Stomach (tissue), 9 donors: Measurements from ENCODE around the gene COL6A3. TPM values are rescaled to one million over a fixed set of nuclear protein-coding genes. Genes with fewer than 3 reads are reported as not detected.

Experiments used
- DNase-seq, 2 donors: peaks; one replicate each; pipeline versions ENCODE4 v3.0.0 to v3.0.0-alpha.2; 2013 to 2019
- H3K27ac ChIP-seq, 5 donors: fragments of 200-600 bp in 4 of 5; sonication (generic) in 4 of 5; one replicate each; pipeline ENCODE4 v1.5.1; 2013 to 2019; ENCODE audit warnings: mild to moderate bottlenecking in 1 of 5, moderate library complexity in 1 of 5
- H3K27me3 ChIP-seq, 3 donors: fragments of 200-600 bp; sonication (generic); one replicate each; pipeline ENCODE4 v1.5.1; 2017 to 2019; ENCODE audit warnings: mixed run types in 1 of 3
- H3K36me3 ChIP-seq, 4 donors: fragments of 200-600 bp; sonication (generic); 1 replicate in 3 of 4; 2 replicates in 1 of 4; pipeline ENCODE4 v1.5.1; 2016 to 2019
- H3K4me1 ChIP-seq, 4 donors: fragments of 200-600 bp; sonication (generic); one replicate each; pipeline ENCODE4 v1.5.1; 2016 to 2019
- H3K4me3 ChIP-seq, 4 donors: fragments of 200-600 bp; sonication (generic) in 3 of 4; one replicate each; pipeline ENCODE4 v1.5.1; 2016 to 2019; ENCODE audit warnings: mild to moderate bottlenecking in 1 of 4
- H3K9me3 ChIP-seq, 4 donors: fragments of 200-600 bp; sonication (generic); one replicate each; pipeline ENCODE4 v1.5.1; 2016 to 2019
- EP300 ChIP-seq: sonication (generic); formaldehyde crosslinking; IDR thresholded peaks from one replicate; pipeline ENCODE4 v1.6.1; 2017; ENCODE audit warnings: antibody characterized with exemption
- POLR2A ChIP-seq, 4 donors: fragments of 450-650 bp; IDR thresholded peaks; one replicate each; pipeline ENCODE4 v1.6.1; 2016; ENCODE audit warnings: antibody characterized with exemption in 4 of 4, control low read depth in 2 of 4, mild to moderate bottlenecking in 1 of 4, moderate library complexity in 1 of 4
- POLR2AphosphoS5 ChIP-seq, 3 donors: sonication (generic); formaldehyde crosslinking; IDR thresholded peaks; one replicate each; pipeline ENCODE4 v1.6.1; 2016; ENCODE audit warnings: antibody characterized with exemption in 3 of 3
- WGBS, 5 donors: extraction: QIAGEN DNeasy Blood & Tissue Kit in 3 of 5; methylation state at CpG; one replicate each; pipeline versions ENCODE4 v1.1.5 to v1.1.7; 2013 to 2018; 5-methylcytosine and 5-hydroxymethylcytosine counted together
- intact Hi-C: fragments of 100-400 bp; cut with DNase I; formaldehyde crosslinking; loops from one replicate; pipeline ENCODE4 v1.15.1; 2023; ENCODE audit warnings: low total_unique reads
- polyA plus RNA-seq, 3 donors: library from polyadenylated mRNA; stranded (reverse); fragments of 200-250 nt; gene quantifications; one replicate each; pipeline ENCODE4 v1.2.3, GENCODE V29; 2013
- total RNA-seq, 5 donors: library from RNA; depleted of rRNA; stranded (reverse); fragments of >200 nt; gene quantifications; one replicate each; pipeline versions ENCODE4 v1.1.0 to v1.2.3, GENCODE V29; 2014 to 2016
- TF ChIP-seq, protein P1 (sequence below), 7 experiments: fragments of 450-650 bp in 4 of 7; fragments of 200-600 bp in 3 of 7; sonication (generic) in 3 of 7; IDR thresholded peaks; one replicate each; pipeline ENCODE4 v1.5.1; 2016 to 2019; ENCODE audit warnings: antibody characterized with exemption in 7 of 7, control low read depth in 2 of 7, mild to moderate bottlenecking in 1 of 7
- donor health status: healthy with polysubstance abuse.
- donor health status: Bipolar disorder and iron deficiency.
- donor health status: healthy.

The COL6A3 gene
- total and polyA plus RNA-seq, 8 donors: 9.3 to 411 (median 105) TPM

DNA sequence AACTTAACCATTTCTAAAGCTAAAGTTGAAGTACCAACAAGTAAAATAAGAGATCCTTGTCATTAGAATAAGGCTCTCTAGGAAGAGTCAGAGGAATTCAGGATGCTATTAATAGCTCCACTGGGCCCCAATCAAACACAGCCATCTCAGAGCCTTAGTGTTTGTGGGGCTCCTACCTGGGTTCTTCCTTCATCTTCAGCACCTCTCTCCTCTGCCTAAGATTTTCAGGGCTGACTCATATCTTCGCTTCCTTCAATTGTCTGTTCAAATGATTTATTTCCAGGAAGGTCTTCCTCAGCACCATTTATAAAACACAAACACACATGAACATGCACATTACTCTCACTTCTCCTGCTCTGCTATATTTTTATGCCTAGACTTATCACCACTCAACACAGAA lies 119.5 kb downstream of the COL6A3 start:
- Histone ChIP-seq H3K27ac (peak overlapping the region in 2 of 5 donors; percentile 3 to 21), H3K9me3 (no peaks in the 10 kb centered on the region), H3K36me3 (no peaks in the 10 kb centered on the region), H3K4me1 (peaks cover 0 to 50% (median 27%) of the 10 kb centered on the region in 4 donors), H3K4me3 (no peak overlapping the region), H3K27me3 (peaks cover 0 to 6% (median 0%) of the 10 kb centered on the region in 3 donors)
- intact Hi-C loops: no loop called here
- WGBS, 5 donors: 86 to 100% (median 96%) methylated on average over 1 of the region's 1 CpG
- no peak for DNase-seq
- TF ChIP-seq EP300: no peak
- TF ChIP-seq, protein P1, sequence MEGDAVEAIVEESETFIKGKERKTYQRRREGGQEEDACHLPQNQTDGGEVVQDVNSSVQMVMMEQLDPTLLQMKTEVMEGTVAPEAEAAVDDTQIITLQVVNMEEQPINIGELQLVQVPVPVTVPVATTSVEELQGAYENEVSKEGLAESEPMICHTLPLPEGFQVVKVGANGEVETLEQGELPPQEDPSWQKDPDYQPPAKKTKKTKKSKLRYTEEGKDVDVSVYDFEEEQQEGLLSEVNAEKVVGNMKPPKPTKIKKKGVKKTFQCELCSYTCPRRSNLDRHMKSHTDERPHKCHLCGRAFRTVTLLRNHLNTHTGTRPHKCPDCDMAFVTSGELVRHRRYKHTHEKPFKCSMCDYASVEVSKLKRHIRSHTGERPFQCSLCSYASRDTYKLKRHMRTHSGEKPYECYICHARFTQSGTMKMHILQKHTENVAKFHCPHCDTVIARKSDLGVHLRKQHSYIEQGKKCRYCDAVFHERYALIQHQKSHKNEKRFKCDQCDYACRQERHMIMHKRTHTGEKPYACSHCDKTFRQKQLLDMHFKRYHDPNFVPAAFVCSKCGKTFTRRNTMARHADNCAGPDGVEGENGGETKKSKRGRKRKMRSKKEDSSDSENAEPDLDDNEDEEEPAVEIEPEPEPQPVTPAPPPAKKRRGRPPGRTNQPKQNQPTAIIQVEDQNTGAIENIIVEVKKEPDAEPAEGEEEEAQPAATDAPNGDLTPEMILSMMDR (IDR thresholded peaks at IDR 0.05): no peak
- no peak for TF ChIP-seq POLR2AphosphoS5 (IDR thresholded peaks at IDR 0.05)
- TF ChIP-seq POLR2A (IDR thresholded peaks at IDR 0.05): no peak

DNA sequence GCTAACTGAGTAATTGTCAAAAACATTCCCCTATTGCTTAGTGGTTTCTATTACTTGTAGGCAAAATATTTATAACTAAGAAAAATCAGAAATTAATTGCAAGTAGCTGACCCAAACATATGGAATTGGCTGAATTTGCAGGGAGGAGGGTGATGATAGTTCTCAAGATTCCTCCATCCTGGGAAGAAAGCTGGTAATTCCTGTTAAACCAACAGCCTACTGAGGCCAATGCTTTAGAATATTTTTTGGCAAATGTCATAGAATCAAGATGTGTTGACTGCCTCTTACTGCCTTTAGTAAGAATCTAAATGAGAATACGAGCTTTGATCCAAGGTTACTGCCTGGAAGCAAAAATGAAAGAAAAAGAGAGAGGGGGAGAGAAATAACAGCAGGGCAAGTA lies 120.0 kb downstream of the COL6A3 start:
- Histone ChIP-seq H3K4me3 (no peak overlapping the region), H3K36me3 (no peaks in the 10 kb centered on the region), H3K9me3 (no peaks in the 10 kb centered on the region), H3K4me1 (peaks cover 0 to 52% (median 30%) of the 10 kb centered on the region in 4 donors), H3K27me3 (peaks cover 0 to 6% (median 0%) of the 10 kb centered on the region in 3 donors), H3K27ac (peak overlapping the region in 2 of 5 donors; percentile 3 to 21)
- DNase-seq: no peak
- WGBS, 5 donors: 46 to 75% (median 56%) methylated on average over 1 of the region's 1 CpG
- intact Hi-C loops: no loop called here
- TF ChIP-seq POLR2AphosphoS5 (IDR thresholded peaks at IDR 0.05) (no peak), EP300 (no peak), POLR2A (IDR thresholded peaks at IDR 0.05) (no peak)
- TF ChIP-seq, protein P1 (IDR thresholded peaks at IDR 0.05): no peak

DNA sequence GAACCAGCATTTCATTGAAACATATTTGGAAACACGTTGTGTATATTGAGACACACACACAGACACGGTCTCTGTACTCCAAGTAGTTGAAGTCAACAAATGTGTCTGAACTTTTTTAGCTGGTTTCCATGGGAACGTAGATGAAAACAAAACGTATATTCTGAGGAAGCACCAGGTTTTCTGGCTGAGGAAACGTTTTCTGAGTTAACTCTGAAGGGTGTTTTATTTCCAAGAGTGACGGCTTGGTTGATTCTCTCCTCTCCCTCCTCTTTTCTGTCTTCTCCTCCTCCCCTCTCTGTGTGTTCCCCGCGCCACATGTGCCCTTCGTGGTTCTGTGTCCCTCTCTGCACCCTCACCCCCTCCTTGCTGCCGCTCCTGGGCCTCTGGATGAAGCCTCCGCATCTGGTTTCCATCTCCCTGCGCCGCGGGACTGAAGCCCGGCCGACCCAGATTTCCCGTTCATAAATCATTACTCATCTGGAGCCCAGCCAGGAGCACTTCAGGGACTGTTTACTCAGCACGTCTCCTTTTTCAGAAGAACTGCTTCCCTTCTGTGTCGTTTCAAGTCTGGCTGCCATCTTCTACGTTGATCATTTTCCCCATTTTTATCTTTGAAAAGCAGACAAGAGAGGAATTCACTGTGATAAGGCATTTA lies 122.7 kb downstream of the COL6A3 start:
- Histone ChIP-seq H3K4me3 (no peak overlapping the region), H3K36me3 (no peaks in the 10 kb centered on the region), H3K4me1 (peaks cover 0 to 38% (median 22%) of the 10 kb centered on the region in 4 donors), H3K27ac (peak overlapping the region; percentile 54 to 85 (median 75)), H3K9me3 (no peaks in the 10 kb centered on the region), H3K27me3 (peaks cover 0 to 22% (median 0%) of the 10 kb centered on the region in 3 donors)
- peak; percentile 88 to 97 for DNase-seq
- 2 to 4% (median 4%) methylated on average over 20 of the region's 20 CpGs for WGBS, 5 donors
- intact Hi-C loops: no loop called here
- TF ChIP-seq POLR2A (IDR thresholded peaks at IDR 0.05) (no peak), EP300 (peak; percentile 57), POLR2AphosphoS5 (IDR thresholded peaks at IDR 0.05) (peak; percentile 87 to 96 (median 92))

DNA sequence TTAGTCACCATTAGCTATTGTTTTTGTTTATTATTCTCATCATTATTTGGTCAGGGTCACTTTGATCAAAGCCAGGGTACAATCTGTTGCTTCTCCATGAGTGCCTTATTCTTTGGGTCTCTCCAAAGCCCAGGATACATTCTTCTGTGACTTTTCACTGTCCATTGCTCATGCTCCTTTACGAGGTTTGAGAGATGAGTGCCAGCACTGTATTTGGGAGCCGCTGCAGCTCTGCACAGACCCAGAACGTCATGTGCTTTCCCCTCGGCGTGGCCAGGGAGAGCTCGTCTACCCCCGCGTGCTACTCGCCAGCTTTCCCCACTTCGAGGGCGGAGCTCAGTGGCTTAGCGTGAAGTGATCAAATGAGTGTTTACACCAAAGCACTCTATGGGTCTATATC lies 123.7 kb downstream of the COL6A3 start:
- TF ChIP-seq POLR2A (IDR thresholded peaks at IDR 0.05): no peak
- no peak for TF ChIP-seq EP300
- TF ChIP-seq, protein P1 (IDR thresholded peaks at IDR 0.05): no peak
- peak in 2 of 3 donors; percentile 43 to 71 for TF ChIP-seq POLR2AphosphoS5 (IDR thresholded peaks at IDR 0.05)
- DNase-seq: peak in 1 of 2 donors; percentile 74
- WGBS, 5 donors: 51 to 76% (median 60%) methylated on average over 12 of the region's 12 CpGs
- intact Hi-C loops: no loop called here
- H3K9me3 ChIP-seq: no peaks in the 10 kb centered on the region
- peaks cover 0 to 22% (median 0%) of the 10 kb centered on the region in 3 donors for H3K27me3 ChIP-seq
- peaks cover 0 to 38% (median 22%) of the 10 kb centered on the region in 4 donors for H3K4me1 ChIP-seq
- H3K4me3 ChIP-seq: no peak overlapping the region
- H3K27ac ChIP-seq: peak overlapping the region in 4 of 5 donors; percentile 74 to 85 (median 78)
- no peaks in the 10 kb centered on the region for H3K36me3 ChIP-seq

DNA sequence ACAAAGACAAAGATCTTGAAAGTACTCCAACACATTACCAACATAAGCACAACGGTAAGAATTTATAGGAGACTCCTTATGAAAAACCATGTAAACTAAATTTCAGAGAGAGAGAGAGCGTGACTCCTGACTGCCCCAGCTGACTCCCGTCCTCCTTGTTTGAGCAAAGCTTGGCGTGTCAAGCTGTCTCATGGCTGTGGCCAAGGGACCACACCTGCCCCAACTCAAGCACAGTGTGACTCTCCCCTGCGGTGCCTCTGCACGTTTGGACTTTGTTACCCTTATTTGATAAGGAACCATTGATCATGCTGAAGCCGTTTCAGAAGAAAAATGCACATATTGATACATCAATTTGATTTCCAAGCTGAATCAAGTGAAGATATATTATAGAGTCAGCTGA lies 124.8 kb downstream of the COL6A3 start:
- H3K27me3 ChIP-seq: peaks cover 0 to 22% (median 0%) of the 10 kb centered on the region in 3 donors
- intact Hi-C loops: no loop called here
- DNase-seq: peak; percentile 52 to 61
- peak overlapping the region in 3 of 5 donors; percentile 3 to 85 (median 74) for H3K27ac ChIP-seq
- H3K4me3 ChIP-seq: no peak overlapping the region
- H3K9me3 ChIP-seq: no peaks in the 10 kb centered on the region
- H3K4me1 ChIP-seq: peaks cover 0 to 38% (median 22%) of the 10 kb centered on the region in 4 donors
- 31 to 58% (median 41%) methylated on average over 7 of the region's 7 CpGs for WGBS, 5 donors
- no peaks in the 10 kb centered on the region for H3K36me3 ChIP-seq
- TF ChIP-seq POLR2AphosphoS5 (IDR thresholded peaks at IDR 0.05): peak in 1 of 3 donors; percentile 60
- no peak for TF ChIP-seq POLR2A (IDR thresholded peaks at IDR 0.05)
- no peak for TF ChIP-seq EP300
- TF ChIP-seq, protein P1 (IDR thresholded peaks at IDR 0.05): no peak
